ENCODE measurements around the gene MCM6.
"Not testable (repeated sequence)": the region's sequence is repeated elsewhere in the genome, so short reads cannot be mapped to it uniquely, and the experiment has no call there.

MCM6 gene

DNA sequence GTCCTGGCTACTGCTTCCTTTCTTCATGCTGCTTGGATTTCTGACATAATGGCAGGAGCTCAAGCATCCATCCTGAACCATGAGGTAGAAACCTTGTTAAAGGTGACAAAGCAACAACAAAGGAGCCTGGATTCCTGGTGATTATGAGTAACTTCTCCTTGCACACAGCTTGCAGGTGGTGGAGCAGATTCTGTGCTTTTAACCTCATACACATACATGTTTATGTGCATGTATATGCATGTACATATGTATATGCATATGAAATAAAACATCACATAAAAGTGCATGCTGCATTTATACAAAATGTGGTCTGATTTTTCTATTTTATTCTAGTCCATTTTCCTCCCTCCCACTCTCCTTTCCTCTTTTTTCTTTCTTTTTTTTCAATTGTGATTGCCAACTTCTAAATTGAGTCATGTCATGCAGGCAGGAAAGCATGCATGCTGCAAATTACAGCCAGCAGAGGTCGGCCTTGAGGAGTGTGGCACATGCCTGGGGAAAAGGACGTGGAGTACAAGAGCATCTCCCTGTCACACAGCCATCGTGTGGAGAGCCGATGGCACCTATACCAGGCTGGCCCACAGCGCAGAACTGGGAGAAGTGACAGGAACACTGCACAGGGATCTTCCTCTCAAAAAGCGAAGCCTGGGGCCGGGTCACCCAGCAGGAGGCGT, 57.2 kb downstream of the MCM6 start:
- DNase-seq, result no peak

DNA sequence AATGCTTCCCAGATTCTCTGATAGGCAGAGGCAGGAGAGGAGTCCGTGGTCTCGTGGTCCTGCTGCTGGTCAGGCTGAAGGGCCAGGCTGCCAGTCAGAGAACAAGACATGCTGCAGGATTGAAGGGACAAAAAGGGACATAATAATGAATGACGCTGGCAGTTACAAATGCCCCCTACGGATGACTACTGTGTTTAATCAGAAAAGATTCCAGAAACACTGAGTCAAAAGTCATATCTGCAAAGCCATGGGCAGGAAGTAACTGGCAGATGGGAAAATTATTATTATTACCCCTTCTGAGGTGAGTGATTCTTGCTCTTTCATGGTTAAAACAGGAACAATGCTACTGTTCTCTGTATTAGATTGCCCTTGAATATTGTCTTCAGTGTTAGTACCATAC, 58.3 kb downstream of the MCM6 start:
- no peak for DNase-seq

DNA sequence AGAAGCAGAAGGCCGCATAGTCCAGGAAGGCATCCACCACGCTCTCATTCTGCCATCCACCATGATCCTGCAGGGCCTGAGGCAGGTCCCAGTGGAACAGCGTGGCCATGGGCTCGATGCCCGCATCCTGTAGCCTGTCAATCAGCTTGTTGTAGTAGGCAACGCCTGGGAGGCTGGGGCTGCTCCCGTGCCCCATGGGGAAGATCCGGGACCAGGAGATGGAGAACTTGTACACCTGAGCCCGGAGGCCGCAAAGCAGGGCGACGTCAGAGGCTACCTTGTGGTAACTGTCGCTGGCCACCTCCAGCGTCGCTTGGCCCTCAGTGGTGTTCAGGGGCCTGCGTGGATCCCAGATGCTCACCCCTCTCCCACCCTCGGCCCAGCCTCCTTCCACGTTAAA, 58.8 kb downstream of the MCM6 start:
- DNase-seq, result no peak

DNA sequence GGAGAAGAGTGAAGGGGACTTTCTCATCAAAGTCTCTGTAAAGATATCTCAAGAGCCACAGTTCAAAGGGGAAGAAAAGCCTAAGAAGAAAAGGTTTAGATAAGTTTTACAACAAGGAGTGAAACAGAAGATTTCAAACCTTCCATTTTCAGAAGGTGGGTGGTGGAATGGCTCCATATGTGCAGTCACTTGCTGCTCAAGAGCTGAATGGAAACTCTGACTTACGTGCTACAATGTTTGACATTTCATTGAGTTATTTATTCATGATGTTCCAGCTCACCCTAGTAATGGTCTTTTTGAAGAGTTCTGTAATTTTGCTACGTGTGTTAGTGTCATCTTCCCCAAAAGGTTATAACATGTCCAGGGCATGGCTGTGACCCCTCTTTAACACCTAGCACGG, 61.0 kb downstream of the MCM6 start:
- no peak for DNase-seq

DNA sequence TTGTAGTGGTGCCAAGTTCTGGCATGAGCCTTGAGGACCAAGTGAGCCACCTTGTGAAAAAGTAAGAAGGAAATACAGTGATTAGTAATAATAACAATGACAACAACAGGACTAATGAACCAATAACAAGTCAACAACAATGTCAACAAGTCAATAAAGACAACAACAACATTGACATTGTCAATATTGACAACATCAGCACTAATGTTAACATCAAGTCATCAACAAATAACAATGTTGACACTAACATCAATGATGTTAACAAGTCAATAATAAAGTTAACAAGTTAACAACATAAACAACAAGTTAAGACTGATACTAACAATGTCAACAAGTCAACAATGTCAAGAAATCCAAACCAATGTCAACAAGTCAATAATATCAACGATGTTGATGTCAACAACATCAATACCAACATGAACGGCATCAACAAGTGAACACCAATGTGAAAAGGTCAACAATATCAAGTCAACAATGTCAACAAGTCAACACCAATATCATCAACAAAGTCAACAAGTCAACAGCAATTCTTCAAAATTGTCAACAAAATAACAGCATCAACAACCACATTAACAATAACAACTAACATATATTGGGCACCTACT, 63.2 kb downstream of the MCM6 start:
- DNase-seq, result no peak

DNA sequence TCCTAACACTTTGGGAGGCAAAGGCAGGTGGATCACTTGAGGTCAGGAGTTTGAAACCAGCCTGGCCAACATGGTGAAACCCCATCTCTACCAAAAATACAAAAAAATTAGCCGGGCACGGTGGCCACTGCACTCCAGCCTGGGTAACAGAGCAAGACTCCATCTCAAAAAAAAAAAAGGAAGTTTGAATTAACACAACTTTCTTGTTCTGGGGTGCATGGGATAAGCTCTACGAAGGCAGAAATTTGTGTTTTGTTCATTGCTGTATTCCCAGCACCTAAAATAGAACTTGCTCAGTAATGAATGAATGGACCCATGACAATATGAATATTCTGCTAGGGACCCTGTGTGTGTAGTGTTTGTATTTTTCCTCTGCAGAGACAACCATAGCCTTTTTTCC, 68.4 kb downstream of the MCM6 start:
- not testable (repeated sequence) for DNase-seq

DNA sequence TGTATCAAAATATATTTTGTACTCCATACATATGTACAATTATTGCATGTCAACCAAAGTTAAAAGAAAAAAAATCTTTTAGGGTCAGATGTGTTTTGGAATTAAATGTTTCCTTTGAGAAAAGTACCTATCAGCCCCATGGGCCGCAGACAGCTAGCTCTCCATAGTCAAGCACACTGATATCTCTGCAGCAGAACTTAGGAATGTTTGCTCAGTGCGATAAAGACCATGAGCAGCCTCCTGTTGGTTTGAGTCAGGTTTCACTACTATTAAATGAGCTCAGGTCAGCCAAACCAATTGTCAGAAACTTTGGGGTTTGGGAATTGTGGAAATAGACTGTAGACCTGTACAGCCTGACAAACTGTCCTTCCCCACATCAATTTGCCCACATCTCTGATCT, 73.0 kb downstream of the MCM6 start:
- DNase-seq, result no peak

DNA sequence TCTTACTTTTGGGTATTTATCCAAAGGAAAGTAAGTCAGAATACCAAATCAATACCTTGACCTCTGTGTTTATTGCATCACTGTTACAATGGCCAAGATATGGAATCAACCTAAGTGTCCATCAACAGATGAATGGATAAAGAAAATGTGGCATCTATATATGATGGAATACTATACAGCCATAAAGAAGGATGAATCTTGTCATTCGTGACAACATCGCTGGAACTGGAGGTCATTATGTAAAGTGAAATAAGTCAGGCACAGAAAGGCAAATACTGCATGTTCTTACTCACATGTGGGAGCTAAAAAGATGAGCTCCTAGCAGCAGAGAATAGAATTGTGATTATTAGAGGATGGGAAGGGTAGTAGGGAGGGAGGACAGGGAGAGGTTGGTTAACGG, 73.9 kb downstream of the MCM6 start:
- no peak for DNase-seq

DNA sequence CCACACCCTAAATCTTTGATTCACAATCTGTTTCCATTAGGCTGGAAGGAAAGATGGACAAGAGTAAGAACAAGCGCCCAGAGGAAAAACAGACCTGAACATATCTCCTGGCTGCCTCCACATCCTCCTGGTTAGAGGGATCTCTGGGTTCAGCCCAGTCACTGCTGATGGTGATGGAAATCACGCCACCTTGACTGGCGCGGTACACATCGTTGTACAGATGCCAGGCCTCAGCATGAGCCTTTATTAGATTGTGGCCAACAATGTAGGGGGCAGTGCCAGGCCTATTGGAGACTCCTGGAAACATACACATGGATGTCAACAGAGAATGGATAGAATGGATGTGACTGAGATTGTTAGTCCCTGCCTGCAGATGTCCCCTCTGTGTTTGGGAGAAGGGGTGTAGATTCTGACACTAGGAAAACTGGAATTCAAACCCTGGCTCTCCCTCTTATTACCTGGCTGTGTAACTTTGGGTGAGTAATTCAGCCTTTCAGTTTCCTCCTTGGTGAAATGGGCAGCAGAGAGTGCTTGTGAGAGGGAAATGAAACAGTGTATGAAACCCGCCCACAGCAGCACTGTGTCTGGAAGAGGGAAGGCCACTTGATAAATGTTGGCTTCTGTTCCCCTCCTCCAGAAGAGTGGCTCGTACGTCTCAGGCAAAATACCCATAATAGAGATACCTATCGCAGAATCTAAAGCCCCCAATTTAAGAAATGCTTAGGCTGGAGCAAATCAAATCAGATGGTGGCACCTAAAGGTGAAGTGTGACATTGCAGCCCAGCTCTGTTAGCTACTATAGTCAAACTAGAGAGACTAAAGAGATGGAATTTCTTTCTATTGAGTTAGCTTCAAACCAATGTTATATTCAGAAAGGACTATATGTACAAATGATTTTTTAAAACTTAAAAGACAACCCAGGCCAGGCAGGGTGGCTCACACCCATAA, 75.5 kb downstream of the MCM6 start:
- DNase-seq, result no peak

DNA sequence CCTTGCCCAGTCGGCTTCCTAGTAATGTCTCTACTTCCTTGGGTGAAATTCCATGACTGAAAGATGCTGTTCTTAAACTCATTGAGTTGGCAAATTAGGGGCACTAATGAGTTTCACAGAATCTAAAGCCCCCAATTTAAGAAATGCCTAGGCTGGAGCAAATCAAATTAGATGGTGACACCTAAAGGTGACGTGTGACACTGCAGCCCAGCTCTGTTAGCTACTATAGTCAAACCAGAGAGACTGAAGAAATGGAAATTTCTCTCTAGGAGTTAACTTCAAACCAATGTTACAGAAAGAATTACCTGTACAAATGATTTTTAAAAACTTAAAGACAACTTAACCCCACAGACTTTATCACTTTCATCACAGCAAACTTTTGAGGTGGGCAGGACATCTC, 76.5 kb downstream of the MCM6 start:
- no peak for DNase-seq

DNA sequence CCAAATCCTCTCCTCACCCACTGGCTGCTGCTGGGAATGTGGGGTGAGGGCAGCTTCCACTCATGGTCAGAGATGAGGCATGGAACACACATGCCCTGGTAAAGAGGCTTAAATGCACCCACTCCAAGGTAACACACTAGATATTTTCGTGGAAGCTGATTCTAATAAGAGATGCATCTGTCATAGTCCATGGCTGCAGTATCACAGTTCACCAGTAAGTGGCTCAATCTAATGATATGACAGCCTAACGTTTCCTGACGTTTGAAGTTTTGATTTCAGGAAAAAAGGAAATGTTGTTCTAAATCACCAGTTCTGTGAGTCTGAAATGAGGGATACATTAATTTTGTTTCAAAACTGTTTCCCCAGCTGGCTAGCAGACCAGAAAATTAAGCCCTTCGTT, 77.5 kb downstream of the MCM6 start:
- no peak for DNase-seq

DNA sequence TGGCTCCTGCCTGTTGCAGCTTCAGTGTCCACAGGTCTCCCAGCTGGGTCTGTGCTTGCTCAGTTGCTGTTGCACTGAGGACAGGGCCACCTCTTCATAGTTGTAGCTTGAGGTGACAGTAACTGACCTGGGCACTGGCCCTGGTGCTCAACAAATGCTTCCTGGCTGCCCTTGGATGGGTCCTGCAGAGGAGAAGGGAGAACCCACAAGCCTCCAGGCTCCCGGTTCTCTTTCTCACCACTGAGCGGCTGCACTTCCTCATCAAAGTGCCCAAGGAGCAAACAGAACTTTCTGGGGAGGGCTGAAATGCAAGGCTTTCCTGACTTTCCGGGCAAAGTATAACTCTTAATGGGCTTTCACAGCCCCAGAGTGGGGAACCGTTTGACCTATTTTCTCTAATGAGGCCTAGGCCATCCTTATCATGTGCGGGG, 78.0 kb downstream of the MCM6 start:
- DNase-seq, result no peak

DNA sequence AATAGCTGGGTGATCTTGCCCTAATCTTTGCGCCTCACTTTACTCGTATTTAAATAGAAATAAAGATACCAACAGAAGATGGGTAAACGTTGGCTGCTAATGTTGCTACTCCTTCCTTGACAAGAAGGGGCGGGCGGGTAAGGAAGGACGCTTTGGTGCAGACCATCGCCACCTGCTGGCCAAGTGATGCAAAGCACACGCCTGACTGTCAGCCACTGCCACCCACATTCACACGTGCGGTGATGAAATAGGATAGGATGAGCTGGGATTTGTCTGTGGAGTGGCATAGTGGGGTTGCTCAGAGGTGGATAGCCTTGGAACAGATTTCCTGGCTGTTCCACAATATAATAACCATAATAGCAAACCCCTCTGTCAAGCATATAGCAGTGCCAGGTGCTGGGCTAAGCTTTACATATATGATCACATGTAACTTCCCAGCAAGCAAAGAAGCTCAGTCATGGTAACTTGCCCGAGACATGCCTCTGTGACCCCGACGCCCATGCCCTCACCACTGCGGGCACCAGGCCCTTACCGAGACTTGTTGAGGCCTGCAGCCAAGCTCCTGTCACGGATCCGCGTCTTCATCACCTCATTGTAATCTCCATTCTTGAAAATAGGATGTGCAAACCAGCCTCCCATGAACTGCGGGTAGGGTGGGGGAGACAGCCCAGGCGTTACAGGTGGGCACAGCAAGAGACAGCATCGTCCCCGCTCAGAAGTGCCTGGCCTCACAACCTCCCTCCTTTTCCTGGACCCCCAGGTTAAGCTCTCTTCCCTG, 78.6 kb downstream of the MCM6 start:
- peak; percentile 42 for DNase-seq

DNA sequence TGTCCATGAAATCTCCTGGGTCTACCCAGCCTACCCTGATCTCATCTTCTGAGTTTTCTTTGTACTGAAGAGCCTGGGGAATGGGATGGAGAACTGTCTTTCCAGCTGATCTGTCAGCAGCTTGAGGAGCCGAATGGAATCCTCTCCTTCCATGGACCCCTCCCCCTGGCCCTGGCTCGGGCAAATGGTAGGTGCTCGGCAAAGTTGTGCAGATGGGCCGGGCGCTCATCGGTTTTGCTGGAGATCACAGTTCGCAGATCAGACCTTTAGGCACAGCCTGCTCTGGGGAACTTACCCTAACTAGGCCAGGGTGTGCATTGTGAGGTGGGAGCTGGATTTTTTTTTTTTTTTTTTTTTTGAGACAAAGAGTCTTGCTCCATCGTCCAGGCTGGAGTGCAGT, 79.6 kb downstream of the MCM6 start:
- no peak for DNase-seq

DNA sequence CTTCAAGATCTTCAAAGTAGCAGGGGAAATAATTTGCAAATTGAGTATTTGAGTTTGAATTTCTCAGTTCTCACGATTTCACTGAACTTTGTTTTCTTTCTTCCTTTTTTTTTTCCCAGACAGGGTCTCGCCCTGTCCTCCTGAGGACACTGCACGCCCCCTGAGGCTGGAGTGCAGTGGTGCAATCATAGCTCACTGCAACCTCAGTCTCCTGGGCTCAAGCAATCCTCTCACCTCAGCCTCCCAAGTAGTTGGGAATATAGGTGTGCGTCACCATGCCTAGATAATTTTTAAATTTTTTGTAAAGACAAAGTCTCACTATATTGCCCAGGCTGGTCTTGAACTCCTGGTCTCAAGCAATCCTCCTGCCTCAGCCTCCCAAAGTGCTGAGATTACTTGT, 80.6 kb downstream of the MCM6 start:
- DNase-seq, result not testable (repeated sequence)

DNA sequence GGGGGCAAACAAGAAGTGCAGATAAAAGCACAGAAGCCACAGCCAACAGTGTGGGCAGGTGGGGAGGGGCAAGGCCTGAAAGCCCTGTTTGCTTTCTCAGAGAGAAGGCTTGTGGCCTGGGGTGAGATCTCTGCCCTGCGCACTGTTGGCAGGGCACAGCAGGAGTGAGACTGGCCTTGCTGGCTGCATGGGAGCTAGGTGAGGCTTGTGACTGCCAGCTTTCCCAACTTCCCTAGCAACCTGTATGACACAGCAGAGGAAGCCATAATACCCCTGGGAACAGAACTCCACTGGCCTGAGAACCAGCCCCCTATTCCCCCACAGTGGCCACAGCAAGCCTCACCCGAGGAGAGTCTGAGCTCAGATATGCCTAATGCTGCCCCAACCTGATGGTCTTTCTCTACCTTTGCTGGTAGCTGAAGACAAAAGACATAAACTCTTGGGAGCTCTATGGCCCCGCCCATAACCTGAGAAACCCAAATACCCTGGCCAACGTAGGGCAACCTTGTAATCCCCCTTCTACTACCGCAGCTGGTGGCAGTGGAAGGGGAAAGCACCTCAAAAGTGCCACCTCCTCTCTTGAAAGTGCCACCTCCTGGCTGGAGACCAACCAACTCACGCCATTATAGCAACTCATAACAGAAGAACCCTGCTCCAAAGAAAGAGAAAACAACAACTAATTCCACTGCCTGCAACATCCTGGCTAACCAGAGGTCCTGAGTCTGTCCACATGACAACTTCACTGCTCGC, 83.7 kb downstream of the MCM6 start:
- DNase-seq, result no peak

DNA sequence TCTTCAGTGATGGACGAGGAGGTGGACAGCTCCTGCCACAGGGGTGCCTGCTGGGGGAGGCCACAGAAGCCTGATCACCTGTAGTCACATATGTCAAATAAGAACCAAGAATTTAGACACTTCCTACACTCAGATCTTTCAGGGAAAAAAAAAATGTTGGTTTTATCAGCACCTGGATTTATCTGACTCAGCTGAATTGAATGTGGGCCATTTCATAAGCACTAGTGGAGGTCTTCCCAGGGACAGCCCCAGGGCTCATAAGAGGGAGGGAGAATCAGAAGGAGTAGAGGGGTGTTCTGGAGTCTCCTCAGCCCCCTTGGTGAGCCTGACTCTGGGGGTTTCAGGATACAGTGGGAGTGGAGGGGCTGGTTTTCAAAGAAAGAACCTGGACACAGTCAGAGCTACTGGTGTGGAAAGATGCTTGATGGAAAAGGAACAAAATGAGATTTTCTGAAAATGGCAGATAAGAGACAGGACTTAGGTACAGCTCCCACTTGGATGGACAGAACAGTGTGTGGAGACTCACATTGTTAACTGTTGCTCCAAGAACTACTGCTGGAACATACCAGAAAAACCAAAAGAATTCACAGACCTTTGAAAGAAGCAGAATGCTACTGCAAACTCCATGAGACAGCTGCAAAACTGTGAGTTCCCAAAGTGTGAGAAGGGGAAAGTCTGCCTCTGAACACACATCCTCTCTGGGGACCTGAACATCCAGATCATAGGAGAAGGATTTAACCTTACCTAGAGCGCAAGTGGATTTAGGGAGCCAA, 84.6 kb downstream of the MCM6 start:
- DNase-seq, result no peak

DNA sequence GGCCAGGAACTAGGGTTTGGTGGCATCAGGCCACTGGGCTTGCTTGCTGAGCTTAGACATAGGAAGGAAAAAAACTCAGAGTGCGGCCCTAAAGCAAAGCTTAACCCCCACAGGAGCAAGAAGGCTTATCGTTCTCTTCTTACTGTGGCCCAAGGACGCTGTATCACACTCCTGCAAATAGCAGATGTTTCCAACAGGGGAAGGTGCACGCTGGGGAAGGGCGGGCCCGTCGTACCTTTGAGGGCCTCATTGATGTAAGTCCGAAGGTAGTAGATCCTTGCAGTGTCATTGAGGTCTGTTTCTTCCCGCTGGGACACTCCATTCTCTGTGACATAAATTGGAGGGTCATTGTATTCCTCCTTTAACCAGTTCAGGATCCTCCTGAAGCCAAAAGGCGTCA, 85.8 kb downstream of the MCM6 start:
- no peak for DNase-seq

All from NCI-H1694 (cell line).